Tibial nerve (tissue), 4 donors: Measurements from ENCODE around the gene SHC1.

Experiments used
- EP300 ChIP-seq, 2 donors: sonication (generic); formaldehyde crosslinking; IDR thresholded peaks; one replicate each; pipeline ENCODE4 v1.6.1; 2017; ENCODE audit warnings: antibody characterized with exemption in 2 of 2, mild to moderate bottlenecking in 1 of 2
- POLR2A ChIP-seq, 2 donors: fragments of 450-650 bp; IDR thresholded peaks; one replicate each; pipeline ENCODE4 v1.6.1; 2017; ENCODE audit warnings: antibody characterized with exemption in 2 of 2, mild to moderate bottlenecking in 2 of 2, moderate library complexity in 2 of 2
- TF ChIP-seq, protein P1 (sequence below), 5 experiments: fragments of 200-600 bp in 3 of 5; fragments of 450-650 bp in 2 of 5; sonication (generic) in 3 of 5; IDR thresholded peaks; one replicate each; pipeline ENCODE4 v1.5.1; 2016 to 2019; ENCODE audit warnings: antibody characterized with exemption in 5 of 5, mild to moderate bottlenecking in 3 of 5, moderate library complexity in 2 of 5

DNA sequence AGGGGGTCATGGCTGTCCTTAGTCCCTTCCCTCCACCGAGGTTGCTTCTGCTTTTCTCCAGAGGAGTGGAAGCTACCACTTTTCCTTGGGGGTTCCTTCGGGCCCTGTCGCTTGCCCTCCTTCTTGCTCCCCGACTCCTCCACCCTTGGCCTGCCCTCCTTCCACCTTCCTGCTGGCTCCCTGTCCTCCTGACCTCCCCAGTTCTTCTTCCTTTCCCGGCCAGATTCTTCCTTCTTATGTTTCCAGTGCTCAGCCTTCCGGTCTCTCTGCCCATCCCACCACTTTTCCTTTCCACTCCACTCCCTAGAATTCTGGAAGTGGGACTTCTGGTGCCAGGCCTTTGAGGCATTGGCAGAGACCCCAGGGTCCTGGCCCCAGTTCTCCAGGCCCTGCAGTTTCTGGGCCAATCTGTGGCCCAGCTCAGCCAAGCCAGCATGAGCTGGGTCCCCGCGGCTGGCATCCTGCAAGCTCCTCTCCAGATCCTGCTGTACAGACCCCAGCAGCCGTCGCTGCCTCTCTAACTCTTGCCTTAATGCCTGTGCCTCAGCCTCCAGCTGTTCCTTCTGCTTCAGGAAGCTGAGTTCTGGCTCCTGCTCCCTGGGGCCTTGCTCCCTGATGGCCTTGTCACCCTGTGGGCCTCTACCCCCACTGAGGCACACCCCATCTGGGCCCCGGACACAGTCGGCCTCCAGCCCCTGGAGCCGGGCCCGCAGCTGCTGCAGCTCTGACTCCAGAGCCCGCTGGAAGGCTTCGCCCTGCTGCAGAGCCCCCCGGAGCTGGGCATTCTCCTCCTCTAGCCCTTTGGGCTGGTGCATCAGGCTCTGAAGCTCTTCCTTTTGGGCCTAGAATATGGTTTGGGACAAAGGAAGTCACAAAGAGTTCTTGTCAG lies 24.3 kb downstream of the SHC1 start:
- TF ChIP-seq, protein P1, sequence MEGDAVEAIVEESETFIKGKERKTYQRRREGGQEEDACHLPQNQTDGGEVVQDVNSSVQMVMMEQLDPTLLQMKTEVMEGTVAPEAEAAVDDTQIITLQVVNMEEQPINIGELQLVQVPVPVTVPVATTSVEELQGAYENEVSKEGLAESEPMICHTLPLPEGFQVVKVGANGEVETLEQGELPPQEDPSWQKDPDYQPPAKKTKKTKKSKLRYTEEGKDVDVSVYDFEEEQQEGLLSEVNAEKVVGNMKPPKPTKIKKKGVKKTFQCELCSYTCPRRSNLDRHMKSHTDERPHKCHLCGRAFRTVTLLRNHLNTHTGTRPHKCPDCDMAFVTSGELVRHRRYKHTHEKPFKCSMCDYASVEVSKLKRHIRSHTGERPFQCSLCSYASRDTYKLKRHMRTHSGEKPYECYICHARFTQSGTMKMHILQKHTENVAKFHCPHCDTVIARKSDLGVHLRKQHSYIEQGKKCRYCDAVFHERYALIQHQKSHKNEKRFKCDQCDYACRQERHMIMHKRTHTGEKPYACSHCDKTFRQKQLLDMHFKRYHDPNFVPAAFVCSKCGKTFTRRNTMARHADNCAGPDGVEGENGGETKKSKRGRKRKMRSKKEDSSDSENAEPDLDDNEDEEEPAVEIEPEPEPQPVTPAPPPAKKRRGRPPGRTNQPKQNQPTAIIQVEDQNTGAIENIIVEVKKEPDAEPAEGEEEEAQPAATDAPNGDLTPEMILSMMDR (IDR thresholded peaks at IDR 0.05), result no peak
- TF ChIP-seq POLR2A (IDR thresholded peaks at IDR 0.05) (no peak), EP300 (IDR thresholded peaks at IDR 0.05) (no peak)
